NB4 (cell line): ENCODE results near the gene GRIK3.

Source experiments
- DNase-seq: peaks from one replicate; pipeline ENCODE4 v3.0.0; 2010; ENCODE audit warnings: low read depth
- H3K4me3 ChIP-seq: one replicate; pipeline ENCODE4 v1.5.1; 2011; ENCODE audit warnings: mild to moderate bottlenecking, low read depth, low read length, moderate library complexity
- CTCF ChIP-seq: IDR thresholded peaks from one replicate; pipeline ENCODE4 v1.5.1; 2012; ENCODE audit warnings: low read depth, low read length
- MAX ChIP-seq: IDR thresholded peaks from 2 replicates; pipeline ENCODE4 v1.6.1; 2011; ENCODE audit warnings: low read depth, low read length
- MYC ChIP-seq: IDR thresholded peaks from 2 replicates; pipeline ENCODE4 v1.6.1; 2011; ENCODE audit warnings: low read depth, low read length
- POLR2A ChIP-seq: IDR thresholded peaks from 2 replicates; pipeline ENCODE4 v1.6.1; 2011; ENCODE audit warnings: mild to moderate bottlenecking; ENCODE audit not compliant: insufficient read length; ENCODE audit errors: extremely low read depth

Gene GRIK3

GRCh38 chr1:36782785-36783184 is 251.5 kb downstream of the GRIK3 start:
- DNase-seq = no peak
- TF ChIP-seq POLR2A (no peak), MYC (no peak), MAX (no peak), CTCF (no peak)
- H3K4me3 ChIP-seq = no peak overlapping the region

- no peak for TF ChIP-seq MYC
- no peak for TF ChIP-seq POLR2A
- no peak for TF ChIP-seq CTCF
- TF ChIP-seq MAX = no peak
- no peak for DNase-seq
- H3K4me3 ChIP-seq = no peak overlapping the region
Measured at GRCh38 chr1:36782085-36782484, 252.2 kb downstream of the GRIK3 start.

GRCh38 chr1:36781098-36781497 is 253.2 kb downstream of the GRIK3 start:
- H3K4me3 ChIP-seq = no peak overlapping the region
- DNase-seq = no peak
- TF ChIP-seq MYC = no peak
- TF ChIP-seq MAX = no peak
- TF ChIP-seq CTCF = no peak
- TF ChIP-seq POLR2A = no peak

- TF ChIP-seq POLR2A (no peak), CTCF (no peak), MAX (no peak), MYC (no peak)
- no peak for DNase-seq
Measured at GRCh38 chr1:36778740-36779139, 255.6 kb downstream of the GRIK3 start.

GRCh38 chr1:36776948-36777831 is 257.1 kb downstream of the GRIK3 start:
- TF ChIP-seq CTCF (no peak), MYC (no peak), MAX (no peak), POLR2A (no peak)
- no peak overlapping the region for H3K4me3 ChIP-seq
- DNase-seq = no peak

More at GRCh38 chr1:36778740-36779139, 255.6 kb downstream of the GRIK3 start:
- H3K4me3 ChIP-seq = no peak overlapping the region
